ENCODE data around the gene RNF215. TPM values are rescaled to one million over a fixed set of nuclear protein-coding genes. Genes with fewer than 3 reads are reported as not detected.

RNF215 gene
- total RNA-seq, 2 experiments from 2014 or later: 4.6 to 4.9 TPM

- ATAC-seq (ENCODE audit: poor library complexity) (peak; percentile 22), DNase-seq (no peak)
- Mint-ChIP-seq H3K4me1 (ENCODE audit: low read depth) (peaks cover 56% of the 10 kb centered on the region), H3K4me3 (no peak overlapping the region), H3K27ac (peak overlapping the region; percentile 81), H3K9me3 (no peaks in the 10 kb centered on the region), H3K36me3 (ENCODE audit: low read depth) (peaks cover 86% of the 10 kb centered on the region), H3K27me3 (no peaks in the 10 kb centered on the region)
- no peaks in the 10 kb centered on the region for H3K27me3 ChIP-seq (ENCODE audit: control insufficient read depth in 1 of 2, insufficient read depth in 2 of 2, low read length in 2 of 2)
- H3K4me3 ChIP-seq (ENCODE audit: low read length): no peak overlapping the region
- TF ChIP-seq, protein P1, sequence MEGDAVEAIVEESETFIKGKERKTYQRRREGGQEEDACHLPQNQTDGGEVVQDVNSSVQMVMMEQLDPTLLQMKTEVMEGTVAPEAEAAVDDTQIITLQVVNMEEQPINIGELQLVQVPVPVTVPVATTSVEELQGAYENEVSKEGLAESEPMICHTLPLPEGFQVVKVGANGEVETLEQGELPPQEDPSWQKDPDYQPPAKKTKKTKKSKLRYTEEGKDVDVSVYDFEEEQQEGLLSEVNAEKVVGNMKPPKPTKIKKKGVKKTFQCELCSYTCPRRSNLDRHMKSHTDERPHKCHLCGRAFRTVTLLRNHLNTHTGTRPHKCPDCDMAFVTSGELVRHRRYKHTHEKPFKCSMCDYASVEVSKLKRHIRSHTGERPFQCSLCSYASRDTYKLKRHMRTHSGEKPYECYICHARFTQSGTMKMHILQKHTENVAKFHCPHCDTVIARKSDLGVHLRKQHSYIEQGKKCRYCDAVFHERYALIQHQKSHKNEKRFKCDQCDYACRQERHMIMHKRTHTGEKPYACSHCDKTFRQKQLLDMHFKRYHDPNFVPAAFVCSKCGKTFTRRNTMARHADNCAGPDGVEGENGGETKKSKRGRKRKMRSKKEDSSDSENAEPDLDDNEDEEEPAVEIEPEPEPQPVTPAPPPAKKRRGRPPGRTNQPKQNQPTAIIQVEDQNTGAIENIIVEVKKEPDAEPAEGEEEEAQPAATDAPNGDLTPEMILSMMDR (IDR thresholded peaks at IDR 0.05): no peak
- H3K9me3 ChIP-seq (ENCODE audit: control insufficient read depth in 1 of 2, insufficient read depth in 1 of 2, low read length in 2 of 2): no peaks in the 10 kb centered on the region
- ChIA-PET CTCF (interaction anchor here (1.3 to 2.0 kb wide), 3 partner anchors 13 to 124 kb away, joined by 3 to 6 read pairs (median 3); partner anchors contain the start of gene RNF215), POLR2A (interaction anchor here (5.0 to 5.9 kb wide), 2 partner anchors 12 to 14 kb away, joined by 31 to 104 read pairs; partner anchors contain the start of genes MTFP1 and SEC14L2)
- H3K27ac ChIP-seq (ENCODE audit: low read depth in 1 of 2, low read length in 2 of 2): no peak overlapping the region
- peaks cover 36% of the 10 kb centered on the region for H3K36me3 ChIP-seq (ENCODE audit: insufficient read depth, low read length)
- peaks cover 21% of the 10 kb centered on the region for H3K4me1 ChIP-seq (ENCODE audit: insufficient read depth, low read length)
- intact Hi-C loops (cut with DNase I, micrococcal nuclease): no loop called here
Observed at GRCh38 chr22:30411780-30412179, 24.6 kb upstream of the RNF215 start.

DNA sequence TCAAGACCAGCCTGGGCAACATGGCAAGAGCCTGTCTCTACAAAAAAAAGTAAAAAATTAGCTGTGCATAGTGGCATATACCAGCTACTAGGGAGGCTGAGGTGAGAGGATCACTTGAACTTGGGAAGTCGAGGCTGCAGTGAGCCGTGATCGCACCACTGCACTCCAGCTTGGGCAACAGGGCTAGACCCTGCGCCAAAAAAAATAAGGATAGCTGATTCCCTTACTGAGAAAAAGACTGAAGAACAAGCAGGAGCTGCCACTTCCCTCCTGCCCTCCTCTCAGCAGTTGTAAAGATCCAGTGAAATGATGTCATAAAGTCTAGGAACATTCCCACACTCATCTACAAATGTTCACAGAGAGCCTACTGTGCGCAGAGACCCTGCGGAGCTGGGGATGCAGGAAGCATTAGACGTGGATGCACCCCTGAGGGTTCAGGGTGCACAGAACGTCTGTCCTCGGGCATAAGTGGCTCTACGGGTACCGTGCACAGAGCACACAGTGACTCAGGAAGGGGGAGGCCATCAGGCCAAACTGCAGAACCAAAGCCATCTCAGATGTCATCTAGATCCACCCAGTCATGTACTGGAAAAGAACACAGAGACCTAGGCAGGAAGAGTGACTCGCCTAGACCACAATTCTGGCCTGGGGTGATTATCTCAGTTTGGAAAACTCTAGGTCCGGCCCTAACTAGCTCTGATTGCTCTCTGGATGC is 21.3 kb upstream of the RNF215 start:
- Histone ChIP-seq H3K27me3 (ENCODE audit: control insufficient read depth in 1 of 2, insufficient read depth in 2 of 2, low read length in 2 of 2) (no peaks in the 10 kb centered on the region), H3K9me3 (ENCODE audit: control insufficient read depth in 1 of 2, insufficient read depth in 1 of 2, low read length in 2 of 2) (no peaks in the 10 kb centered on the region), H3K27ac (ENCODE audit: low read depth in 1 of 2, low read length in 2 of 2) (no peak overlapping the region), H3K4me1 (ENCODE audit: insufficient read depth, low read length) (peaks cover 3% of the 10 kb centered on the region), H3K4me3 (ENCODE audit: low read length) (no peak overlapping the region), H3K36me3 (ENCODE audit: insufficient read depth, low read length) (peaks cover 26% of the 10 kb centered on the region)
- no peak for DNase-seq
- Mint-ChIP-seq H3K4me3 (no peak overlapping the region), H3K4me1 (ENCODE audit: low read depth) (peaks cover 26% of the 10 kb centered on the region), H3K9me3 (no peaks in the 10 kb centered on the region), H3K27me3 (no peaks in the 10 kb centered on the region), H3K36me3 (ENCODE audit: low read depth) (peaks cover 87% of the 10 kb centered on the region), H3K27ac (no peak overlapping the region)
- intact Hi-C loops (cut with DNase I, micrococcal nuclease): no loop called here
- no peak for ATAC-seq (ENCODE audit: poor library complexity)
- ChIA-PET POLR2A (interaction anchor here (4.9 kb wide), 1 partner anchor 15 kb away, joined by 18 read pairs; no protein-coding TSS in a partner anchor), CTCF (no interaction called here)
- TF ChIP-seq, protein P1 (IDR thresholded peaks at IDR 0.05): no peak

DNA sequence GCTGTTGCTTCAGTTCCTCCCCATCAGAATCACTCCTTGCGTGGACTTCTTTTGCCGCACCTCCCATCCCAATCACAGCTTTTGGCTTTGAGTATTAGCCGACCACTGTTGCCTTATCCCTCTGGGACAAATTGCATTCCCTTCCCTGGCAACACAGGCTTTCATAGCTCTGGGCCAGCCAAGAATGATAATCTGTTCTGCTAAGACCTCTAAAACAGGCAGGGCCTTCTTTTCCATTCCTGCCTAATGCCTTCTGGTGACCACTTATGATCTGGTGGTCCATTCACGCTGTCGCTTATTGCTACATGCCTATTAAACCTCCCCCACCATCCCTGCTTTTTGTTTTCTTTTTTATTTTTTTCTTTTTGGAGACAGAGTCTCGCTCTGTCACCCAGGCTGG is 19.2 kb upstream of the RNF215 start:
- H3K36me3 Mint-ChIP-seq (ENCODE audit: low read depth): peaks cover 74% of the 10 kb centered on the region
- H3K27me3 Mint-ChIP-seq: no peaks in the 10 kb centered on the region
- Histone ChIP-seq H3K4me1 (ENCODE audit: insufficient read depth, low read length) (no peaks in the 10 kb centered on the region), H3K27me3 (ENCODE audit: control insufficient read depth in 1 of 2, insufficient read depth in 2 of 2, low read length in 2 of 2) (no peaks in the 10 kb centered on the region), H3K36me3 (ENCODE audit: insufficient read depth, low read length) (peaks cover 23% of the 10 kb centered on the region), H3K27ac (ENCODE audit: low read depth in 1 of 2, low read length in 2 of 2) (no peak overlapping the region), H3K9me3 (ENCODE audit: control insufficient read depth in 1 of 2, insufficient read depth in 1 of 2, low read length in 2 of 2) (no peaks in the 10 kb centered on the region), H3K4me3 (ENCODE audit: low read length) (no peak overlapping the region)
- TF ChIP-seq, protein P1 (IDR thresholded peaks at IDR 0.05): no peak
- ChIA-PET CTCF (interaction anchor here (1.5 kb wide), 1 partner anchor 30 kb away, joined by 4 read pairs; no protein-coding TSS in a partner anchor), POLR2A (interaction anchor here (4.9 kb wide), 1 partner anchor 17 kb away, joined by 18 read pairs; no protein-coding TSS in a partner anchor)
- ATAC-seq (ENCODE audit: poor library complexity) (no peak), DNase-seq (no peak)
- H3K27ac Mint-ChIP-seq: no peak overlapping the region
- no peak overlapping the region for H3K4me3 Mint-ChIP-seq
- no peaks in the 10 kb centered on the region for H3K9me3 Mint-ChIP-seq
- intact Hi-C loops (cut with DNase I, micrococcal nuclease): no loop called here
- H3K4me1 Mint-ChIP-seq (ENCODE audit: low read depth): peaks cover 15% of the 10 kb centered on the region

Data from CD4-positive, alpha-beta T cell (primary cell).